ENCODE data around the gene CMTM7. TPM values are rescaled to one million over a fixed set of nuclear protein-coding genes. Genes with fewer than 3 reads are reported as not detected.

The CMTM7 gene
- total and polyA plus RNA-seq, 2 of the 8 experiments (the other 6 are each of a cell fraction or from before 2014, with no cell fraction given): 33.3 to 65.8 TPM

DNA sequence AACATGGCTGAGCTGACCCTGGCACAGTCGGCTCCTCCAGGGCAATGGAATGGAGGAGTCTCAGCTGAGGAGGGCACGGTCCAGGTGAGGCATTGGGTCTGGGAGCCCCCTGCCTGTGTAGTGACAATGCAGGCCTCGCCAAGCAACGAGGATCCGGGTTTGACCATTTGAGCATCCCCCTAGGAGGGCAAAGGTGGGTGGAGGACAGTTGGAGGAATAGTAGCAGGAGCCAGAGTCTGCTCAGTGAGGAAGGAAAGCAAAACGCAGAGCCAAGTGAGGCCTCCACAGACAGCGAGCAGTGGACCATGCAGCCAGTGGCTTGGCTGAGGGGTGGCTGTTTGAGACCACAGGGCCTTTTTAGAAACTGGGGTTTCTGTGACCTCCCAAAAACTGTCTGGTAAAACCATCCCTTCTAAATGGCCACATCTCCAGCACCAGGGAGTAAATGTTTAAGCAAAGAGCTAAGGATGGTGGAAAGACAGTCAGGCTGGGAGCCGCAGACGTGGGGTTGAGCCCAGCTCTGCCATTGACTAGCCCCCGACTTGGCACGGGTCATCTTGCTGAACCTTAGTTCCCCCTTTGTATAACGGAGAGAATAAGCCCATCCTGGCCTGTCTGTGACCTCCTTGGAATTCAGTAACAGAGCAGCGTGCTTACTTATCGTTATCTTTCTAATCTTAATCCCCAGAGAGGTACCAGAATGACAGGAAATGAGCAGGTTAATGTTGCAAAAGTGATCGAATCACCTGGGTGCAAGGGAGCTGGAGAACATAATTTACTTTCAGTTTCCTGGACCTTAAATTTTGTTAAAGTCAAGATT, 64.2 kb downstream of the CMTM7 start:
- no peak overlapping the region for H3K18ac ChIP-seq (ENCODE audit: extremely low read depth, low read length)
- H3K79me2 ChIP-seq (ENCODE audit: control insufficient read depth in 1 of 2, insufficient read depth in 2 of 2, low read length in 2 of 2): no peaks in the 10 kb centered on the region
- CTCF ChIA-PET (ENCODE audit: partially characterized antibody): interaction anchor here (0.6 to 3.8 kb wide), 7 partner anchors 12 to 278 kb away, joined by 3 to 23 read pairs (median 4); no protein-coding TSS in a partner anchor
- H2AK5ac ChIP-seq (ENCODE audit: low read depth, low read length): no peak overlapping the region
- no peak overlapping the region for H4K5ac ChIP-seq (ENCODE audit: insufficient read length, low read depth, low read length)
- FAIRE-seq: no peak
- H3K9ac ChIP-seq (replicated peaks in 1 of 4; ENCODE audit: extremely low read depth in 1 of 4, low read depth in 3 of 4, low read length in 3 of 4): no peak overlapping the region
- peaks cover 3 to 19% (median 14%) of the 10 kb centered on the region in 4 experiments for H3K4me1 ChIP-seq (replicated peaks in 1 of 4; ENCODE audit: control insufficient read depth in 3 of 4, insufficient read depth in 4 of 4, low read length in 3 of 4)
- TF ChIP-seq SIX5 (IDR thresholded peaks at IDR 0.05; ENCODE audit: low read depth, low read length) (no peak), POLR2AphosphoS5 (IDR thresholded peaks at IDR 0.05; ENCODE audit: low read depth, low read length) (no peak), SRF (IDR thresholded peaks at IDR 0.05; ENCODE audit: low read depth, low read length) (no peak)
- no peak overlapping the region for H3K4me2 ChIP-seq (ENCODE audit: insufficient read depth in 1 of 2, low read depth in 2 of 2, low read length in 2 of 2)
- no peak overlapping the region for H2BK120ac ChIP-seq (replicated peaks; ENCODE audit: low read depth, low read length)
- no peak overlapping the region for H3K27ac ChIP-seq (ENCODE audit: low read depth, low read length)
- peak overlapping the region; percentile 5; the same call in 1 of the 2 replicates for H2BK15ac ChIP-seq (ENCODE audit: low read length)
- H2BK12ac ChIP-seq (ENCODE audit: low read depth, low read length): peak overlapping the region; percentile 60; the same call in 1 of the 2 replicates
- 92% methylated on average over 15 of the region's 15 CpGs; no CpG with 5 or more reads in 1 of the 2 experiments for WGBS, 2 experiments (ENCODE audit: extremely low coverage in 1 of 2, insufficient coverage in 1 of 2, insufficient read length in 1 of 2, insufficient replicate concordance in 2 of 2, low coverage in 1 of 2, low lambda C conversion rate in 2 of 2, missing lambda C conversion rate in 1 of 2)
- H2BK20ac ChIP-seq (ENCODE audit: low read length): no peak overlapping the region
- H4K8ac ChIP-seq (ENCODE audit: extremely low read depth, insufficient read depth, low read length): no peak overlapping the region
- H3K27me3 ChIP-seq (replicated peaks in 1 of 4; ENCODE audit: control insufficient read depth in 3 of 4, extremely low read depth in 1 of 4, insufficient read depth in 3 of 4, low read length in 3 of 4): no peaks in the 10 kb centered on the region
- H3K4ac ChIP-seq (replicated peaks; ENCODE audit: insufficient read length, low read depth, low read length): no peak overlapping the region
- no peak overlapping the region for H3K23ac ChIP-seq (ENCODE audit: insufficient read length)
- no peaks in the 10 kb centered on the region for H4K20me1 ChIP-seq (replicated peaks in 1 of 2; ENCODE audit: control insufficient read depth in 1 of 2, insufficient read depth in 2 of 2, low read length in 2 of 2)
- POLR2A ChIA-PET (ENCODE audit: partially characterized antibody): interaction anchor here (1.2 kb wide), 1 partner anchor 26 kb away, joined by 4 read pairs; no protein-coding TSS in a partner anchor
- H3K79me1 ChIP-seq (ENCODE audit: low read depth, low read length): no peaks in the 10 kb centered on the region
- H2BK5ac ChIP-seq (ENCODE audit: low read depth, low read length): peak overlapping the region; percentile 36; the same call in 1 of the 2 replicates
- no peaks in the 10 kb centered on the region for H3K9me3 ChIP-seq (ENCODE audit: insufficient read depth in 2 of 2, low read depth in 1 of 2, low read length in 1 of 2)
- no peak overlapping the region for H3K4me3 ChIP-seq (ENCODE audit: extremely low read depth in 1 of 4, insufficient read depth in 2 of 4, low read depth in 3 of 4, low read length in 4 of 4)
- H3K56ac ChIP-seq (replicated peaks; ENCODE audit: insufficient read length, low read depth, low read length): no peak overlapping the region
- no peak for DNase-seq (ENCODE audit: low read depth in 1 of 2, low spot score in 2 of 2)
- H4K91ac ChIP-seq (replicated peaks; ENCODE audit: insufficient read length, low read length): no peak overlapping the region
- H3K36me3 ChIP-seq (ENCODE audit: control insufficient read depth in 2 of 4, insufficient read depth in 4 of 4, low read length in 3 of 4): peaks cover 0 to 6% (median 0%) of the 10 kb centered on the region in 4 experiments; a peak in 2 of 8 replicates
- H3K14ac ChIP-seq (ENCODE audit: insufficient read length): no peak overlapping the region
- no peak overlapping the region for H2AFZ ChIP-seq (ENCODE audit: low read length)
- no peaks in the 10 kb centered on the region; the same call in 1 of the 2 replicates for H3K23me2 ChIP-seq (ENCODE audit: low read depth, low read length)
